Measurements from ENCODE around the gene PANK1.

The PANK1 gene

GRCh38 chr10:89644967-89645741 is at the start of gene PANK1:
Gene PANK1, minus strand, starts transcription at chr10:89645242. Its CDS starts 351 bp downstream, at chr10:89644891.
- peak; percentile 93 for DNase-seq

DNA sequence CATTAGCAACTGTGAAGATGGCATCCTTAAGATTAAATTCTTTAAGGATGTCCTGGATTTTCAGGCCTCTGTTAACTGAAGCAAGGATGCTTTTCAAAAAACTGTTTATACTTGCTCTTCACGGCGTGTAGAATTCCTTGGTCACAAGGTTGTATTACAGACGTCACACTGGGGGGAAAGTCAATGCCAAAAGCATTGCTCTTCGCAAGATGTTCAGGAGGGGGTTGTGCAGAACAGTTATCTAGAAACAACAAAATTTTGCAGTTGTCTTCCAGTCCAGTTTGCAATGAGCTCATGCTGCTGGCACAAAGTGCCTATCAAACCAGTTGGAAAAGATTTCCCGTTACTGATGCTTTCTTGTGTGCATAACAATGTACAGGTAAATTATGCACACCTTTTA is 48.1 kb upstream of the PANK1 start:
- no peak for DNase-seq

DNA sequence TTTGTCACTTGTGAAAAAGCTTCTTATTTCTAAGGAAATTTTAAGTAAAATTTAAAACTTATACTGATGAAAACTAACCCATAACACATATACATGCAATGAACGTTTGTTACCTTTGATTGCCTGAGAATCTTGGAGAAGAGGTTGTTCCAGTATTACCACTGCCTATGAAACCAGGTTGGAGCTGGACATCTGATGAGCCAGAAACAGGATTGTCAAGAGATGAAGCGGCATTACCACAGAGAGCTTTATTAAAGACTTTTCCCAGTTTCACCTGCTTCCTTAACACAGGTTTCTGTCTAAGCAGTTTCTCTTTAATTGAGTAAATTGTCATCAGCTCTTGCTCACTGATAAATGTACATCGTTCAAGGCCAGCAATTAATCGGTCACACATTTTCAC is 47.4 kb upstream of the PANK1 start:
- DNase-seq = no peak

DNA sequence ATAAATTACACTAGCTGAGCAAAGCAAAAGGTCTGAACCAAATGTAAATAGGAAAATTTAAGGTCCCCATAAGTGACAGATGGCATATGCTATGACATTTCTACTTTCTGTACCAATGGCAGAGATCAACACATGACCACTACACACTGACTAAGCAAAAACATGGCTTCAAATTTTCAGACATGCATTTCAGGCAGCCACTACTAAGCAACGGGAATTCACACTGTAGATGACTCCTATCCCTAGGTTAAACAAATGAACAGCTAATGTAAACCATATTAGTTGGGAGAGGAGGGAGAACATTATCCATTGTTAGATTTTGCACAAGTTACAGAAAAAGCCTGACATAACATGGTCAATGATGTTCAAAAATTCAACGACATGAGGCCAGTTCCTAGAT is 45.0 kb upstream of the PANK1 start:
- DNase-seq = no peak

- DNase-seq = no peak
Observed at GRCh38 chr10:89685936-89686335, 40.9 kb upstream of the PANK1 start.

GRCh38 chr10:89684604-89685003 is 39.6 kb upstream of the PANK1 start:
- no peak for DNase-seq

DNA sequence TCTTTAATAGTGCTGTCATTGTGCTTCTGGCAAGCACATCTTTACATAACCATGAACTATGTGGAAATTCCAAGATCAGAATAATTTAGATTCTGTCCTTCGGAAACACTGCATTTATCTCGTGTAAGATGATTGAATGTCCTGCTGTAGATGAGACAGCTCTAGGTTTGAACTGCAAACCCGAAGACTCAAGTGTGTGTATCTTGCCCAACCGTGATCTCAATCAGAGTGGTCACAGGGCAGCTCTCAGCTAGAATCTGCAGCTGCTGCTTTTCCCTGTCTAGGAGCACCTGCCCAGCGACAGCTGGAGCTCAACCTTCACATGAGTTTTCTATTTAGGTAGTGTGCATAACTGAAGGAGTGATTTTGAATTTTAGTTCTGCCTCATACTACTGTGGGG is 38.8 kb upstream of the PANK1 start:
- DNase-seq = no peak

GRCh38 chr10:89679986-89680385 is 34.9 kb upstream of the PANK1 start:
- no peak for DNase-seq

- no peak for DNase-seq
Observed at GRCh38 chr10:89677341-89677740, 32.3 kb upstream of the PANK1 start.

- no peak for DNase-seq
Observed at GRCh38 chr10:89670926-89671325, 25.9 kb upstream of the PANK1 start.

DNA sequence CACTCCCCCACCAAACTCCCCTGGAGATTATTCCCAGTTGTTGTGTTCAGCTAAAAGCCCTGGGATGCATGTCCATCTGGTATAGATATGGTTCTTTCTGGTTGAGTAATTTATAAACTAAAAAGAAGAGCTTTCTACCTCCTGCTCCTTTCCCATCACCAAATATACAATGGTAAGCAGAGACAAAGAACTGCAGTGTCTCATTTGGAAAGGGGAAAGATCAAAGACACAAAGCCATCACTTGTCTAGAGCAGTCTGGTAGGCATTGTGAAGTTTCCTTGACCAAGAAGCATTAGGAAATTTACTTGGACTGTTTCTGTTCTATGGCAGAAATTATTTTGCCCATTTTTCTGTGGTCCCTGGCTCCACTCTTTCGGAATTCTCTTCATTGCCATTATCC is 24.9 kb upstream of the PANK1 start:
- no peak for DNase-seq

DNA sequence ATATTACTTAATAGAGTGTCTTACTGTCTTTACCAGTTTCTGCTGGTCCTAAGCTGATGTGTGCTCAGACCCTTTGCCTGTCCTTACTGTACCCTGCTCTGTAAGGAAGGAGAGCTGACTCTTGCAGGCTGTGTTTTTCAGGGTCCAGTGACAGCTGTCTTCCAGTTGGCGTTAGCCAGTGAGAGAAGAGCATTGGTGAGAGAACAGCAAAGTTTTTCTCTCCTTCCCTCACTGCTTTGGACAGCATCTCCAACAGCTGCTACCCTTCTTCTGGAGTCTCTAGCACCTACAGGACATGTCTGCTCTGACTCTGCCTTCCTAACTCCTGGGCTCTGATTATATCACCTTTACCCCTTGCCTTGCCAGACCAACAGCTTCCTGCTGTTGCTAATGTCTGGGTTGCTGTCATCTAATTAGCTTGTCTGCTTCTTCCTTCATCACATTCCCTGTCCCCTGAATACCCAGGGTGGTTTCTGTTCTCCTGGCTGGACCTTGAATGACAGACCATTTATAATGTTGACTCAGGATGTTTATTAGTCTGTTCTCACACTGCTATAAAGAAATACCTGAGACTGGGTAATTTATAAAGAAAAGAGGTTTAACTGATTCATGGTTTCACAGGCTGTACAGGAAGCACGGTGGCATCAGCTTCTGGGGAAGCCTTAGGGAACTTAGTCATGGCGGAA is 23.5 kb upstream of the PANK1 start:
- no peak for DNase-seq

GRCh38 chr10:89666138-89666537 is 21.1 kb upstream of the PANK1 start:
- DNase-seq = no peak

DNA sequence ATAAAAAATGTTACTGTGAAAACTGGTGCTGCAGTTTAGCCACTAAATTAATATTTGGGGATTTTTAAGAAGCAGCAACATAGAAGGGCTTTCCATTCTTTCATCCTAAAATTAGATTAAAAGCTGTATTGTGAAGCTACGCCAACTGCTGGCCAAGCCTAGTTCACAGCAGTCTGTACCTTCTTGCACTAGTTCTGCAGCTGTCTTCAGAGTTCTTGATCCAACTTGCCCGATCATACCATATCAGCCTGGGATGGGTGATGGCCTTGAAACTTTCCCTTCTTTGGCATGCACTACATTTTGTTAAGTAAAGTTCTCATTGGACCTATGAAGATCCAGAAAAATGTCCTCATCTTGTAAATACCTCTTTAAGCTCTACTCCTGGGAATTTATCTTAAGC is 20.3 kb upstream of the PANK1 start:
- DNase-seq = no peak

DNA sequence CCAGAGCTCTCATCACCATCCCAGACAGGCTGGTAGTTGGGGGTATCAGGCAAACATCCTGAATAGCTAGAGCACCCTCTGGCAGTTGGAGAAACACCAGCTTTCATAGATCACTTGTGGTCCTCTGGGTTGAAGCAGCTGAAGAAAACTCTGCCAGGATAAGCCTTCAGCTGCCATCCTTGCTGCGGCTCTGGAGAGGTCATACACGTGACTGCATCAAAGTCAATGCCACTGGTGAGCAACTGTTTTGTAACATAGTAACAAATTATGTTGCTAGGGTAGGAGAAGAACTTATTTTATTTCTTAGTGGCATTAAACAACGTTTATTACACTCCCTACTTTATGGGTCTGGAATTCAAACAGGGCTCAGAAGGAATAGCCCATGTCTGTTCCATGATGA is 19.2 kb upstream of the PANK1 start:
- DNase-seq = no peak

GRCh38 chr10:89663144-89663543 is 18.1 kb upstream of the PANK1 start:
- no peak for DNase-seq

- no peak for DNase-seq
Observed at GRCh38 chr10:89662596-89662995, 17.6 kb upstream of the PANK1 start.

DNA sequence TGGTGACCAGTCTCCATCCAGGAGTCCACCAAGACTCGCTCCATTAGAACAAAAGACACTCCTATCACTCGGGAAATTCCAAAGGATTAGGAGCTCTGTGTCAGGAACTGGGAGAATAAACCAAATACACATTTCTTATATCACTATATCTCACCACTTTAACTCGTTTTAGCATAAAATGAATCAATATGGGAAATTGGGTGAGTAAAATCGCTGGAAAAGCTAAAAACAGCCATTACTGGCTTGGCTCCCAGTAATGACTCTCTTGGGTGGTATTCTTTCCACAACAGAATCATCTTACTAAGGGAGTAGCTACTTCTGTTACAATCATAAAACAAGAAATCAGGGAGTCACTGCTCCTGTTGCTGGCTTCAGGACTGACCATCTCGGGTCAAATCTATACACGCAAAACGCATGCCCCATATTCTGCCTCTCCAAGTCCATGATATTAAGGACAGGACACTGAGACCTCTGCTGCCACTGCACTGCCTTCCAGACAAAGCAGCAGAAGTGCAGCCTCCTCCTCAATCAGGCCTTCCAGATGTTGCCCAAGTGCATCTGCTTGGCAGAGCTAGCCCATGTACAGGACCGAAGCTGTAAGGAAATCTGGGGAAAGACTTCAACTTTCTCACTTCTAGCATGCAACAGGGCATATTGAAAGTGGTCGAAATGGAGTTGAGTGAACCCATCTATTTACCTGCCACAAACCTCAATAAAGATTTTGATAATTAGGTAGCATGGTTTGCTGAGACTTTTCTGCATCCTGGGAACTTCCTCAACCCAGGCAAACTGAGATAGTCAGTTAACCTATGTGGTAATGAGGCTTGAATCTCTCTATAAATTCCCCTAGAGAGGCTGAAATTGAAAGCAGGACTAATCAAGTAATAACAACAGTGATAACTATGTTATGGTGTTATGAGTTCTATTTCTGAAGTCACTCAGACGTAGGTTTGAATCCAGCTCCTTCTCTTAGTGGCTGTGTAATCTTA is 14.4 kb upstream of the PANK1 start:
- peak; percentile 34 for DNase-seq

DNA sequence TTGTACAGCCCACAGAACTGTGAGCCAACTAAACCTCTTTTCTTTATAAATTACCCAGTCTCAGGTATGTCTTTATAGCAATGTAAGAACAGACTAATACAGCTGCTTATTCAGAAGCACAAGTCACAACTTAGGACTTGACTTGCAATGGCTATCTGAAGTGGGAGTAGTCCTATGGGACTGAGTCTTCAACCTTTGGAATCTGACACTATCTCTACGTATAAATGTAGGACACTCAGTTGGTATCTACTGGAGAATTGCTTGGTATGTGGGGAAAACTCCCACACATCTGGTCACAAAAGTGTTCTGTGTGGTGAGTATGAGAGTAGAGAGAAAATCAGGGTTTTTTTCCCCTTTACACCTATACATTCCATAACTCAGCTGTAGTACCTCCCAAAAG is 12.3 kb upstream of the PANK1 start:
- no peak for DNase-seq

DNA sequence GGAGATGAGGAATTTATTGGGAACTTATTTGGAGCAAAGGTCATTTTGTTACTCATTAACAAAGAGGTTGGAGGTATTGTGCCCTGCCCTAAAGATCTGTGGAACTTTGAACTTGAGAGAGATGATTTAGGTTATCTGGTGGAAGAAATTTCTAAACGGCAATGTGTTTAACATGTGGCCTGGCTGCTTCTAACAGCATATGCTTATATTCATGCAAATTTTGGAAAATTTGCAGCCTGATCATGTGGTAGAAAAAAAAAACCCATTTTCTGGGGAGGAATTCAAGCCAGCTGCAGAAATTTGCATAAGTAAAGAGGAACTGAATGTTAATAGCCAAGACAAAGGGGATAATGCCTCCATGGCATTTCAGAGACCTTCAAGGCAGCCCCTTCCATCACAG is 10.7 kb upstream of the PANK1 start:
- no peak for DNase-seq

GRCh38 chr10:89653410-89653869 is 8.4 kb upstream of the PANK1 start:
- no peak for DNase-seq

DNA sequence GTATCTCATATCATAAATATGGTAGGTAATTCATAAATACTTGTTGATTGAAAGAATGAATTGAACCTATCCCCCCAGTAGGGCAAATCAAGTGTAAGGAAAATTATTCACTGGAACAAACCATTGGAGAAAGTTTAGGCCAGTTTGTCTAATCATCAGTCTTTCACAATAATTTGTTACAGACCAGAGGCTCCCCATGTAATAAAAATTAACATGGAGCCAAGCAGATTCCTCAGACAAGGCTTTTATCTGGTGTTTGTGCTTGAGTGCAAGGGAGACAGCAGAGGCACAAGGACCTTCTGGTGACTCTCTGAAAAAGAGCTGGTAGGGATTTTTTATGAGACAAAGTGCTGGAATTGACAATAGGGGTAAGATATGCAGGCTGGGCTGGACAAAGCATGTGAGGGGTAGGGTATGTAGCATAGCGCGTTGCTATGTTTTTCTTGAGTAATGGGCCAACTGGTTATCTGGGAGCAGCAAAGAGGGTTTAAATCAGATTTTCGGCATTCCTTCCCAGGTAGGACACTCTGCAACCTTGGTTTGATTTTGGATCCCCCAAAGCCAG is 7.8 kb upstream of the PANK1 start:
- no peak for DNase-seq
